HPDE6-E6E7 (cell line): ENCODE measurements around the gene PRKAG2.

ENCODE experiments used
- DNase-seq: peaks from one replicate; pipeline ENCODE4 v3.0.0; 2011; ENCODE audit warnings: missing footprints; ENCODE audit errors: extremely low spot score

PRKAG2 gene

DNA sequence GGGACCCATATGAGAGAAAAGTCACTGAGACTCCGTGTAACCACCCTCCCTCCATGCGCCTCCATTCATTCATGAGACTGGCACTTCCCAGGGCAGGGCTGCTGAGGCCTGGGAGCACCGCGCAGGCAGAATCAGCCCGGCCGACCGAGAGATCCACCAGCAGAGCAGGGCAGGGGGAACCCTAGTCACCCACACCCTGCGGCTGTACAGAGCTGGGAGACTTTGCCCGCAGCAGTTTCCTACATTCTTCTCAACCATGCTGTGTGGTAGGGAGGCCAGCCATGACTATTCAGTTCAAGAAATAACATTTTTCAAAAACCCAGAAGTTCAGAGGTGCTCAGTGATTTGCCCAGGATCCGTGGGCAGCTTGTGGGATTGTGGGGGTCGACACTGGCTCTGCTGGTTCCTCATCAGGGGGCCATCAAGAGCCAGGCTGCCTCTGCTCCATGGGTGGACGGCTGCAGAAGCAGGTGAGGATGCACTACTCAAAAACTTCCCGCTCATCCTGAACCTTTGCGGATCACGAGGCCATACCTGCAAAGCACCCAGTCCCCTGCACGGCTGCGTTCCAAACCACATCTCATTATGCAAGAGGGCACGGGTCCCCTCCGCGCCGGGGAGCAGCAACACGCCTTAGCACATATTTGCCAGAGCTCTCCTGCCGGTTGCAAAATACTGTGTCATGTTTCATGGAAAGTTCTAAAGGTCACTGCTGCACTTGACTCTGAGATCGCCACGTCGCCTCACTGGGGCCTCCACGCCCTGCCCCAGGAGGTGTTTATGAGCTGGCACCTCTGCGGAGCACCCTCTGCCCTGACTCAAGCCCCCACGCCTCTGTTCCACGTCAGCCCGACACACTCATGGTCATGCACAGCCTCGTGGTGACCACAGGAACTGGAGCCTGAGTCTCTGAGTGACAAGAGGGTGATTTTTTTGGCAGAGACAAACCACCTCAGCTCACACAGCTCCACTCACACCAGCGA is 132.0 kb downstream of the PRKAG2 start:
- peak; percentile 77 for DNase-seq

DNA sequence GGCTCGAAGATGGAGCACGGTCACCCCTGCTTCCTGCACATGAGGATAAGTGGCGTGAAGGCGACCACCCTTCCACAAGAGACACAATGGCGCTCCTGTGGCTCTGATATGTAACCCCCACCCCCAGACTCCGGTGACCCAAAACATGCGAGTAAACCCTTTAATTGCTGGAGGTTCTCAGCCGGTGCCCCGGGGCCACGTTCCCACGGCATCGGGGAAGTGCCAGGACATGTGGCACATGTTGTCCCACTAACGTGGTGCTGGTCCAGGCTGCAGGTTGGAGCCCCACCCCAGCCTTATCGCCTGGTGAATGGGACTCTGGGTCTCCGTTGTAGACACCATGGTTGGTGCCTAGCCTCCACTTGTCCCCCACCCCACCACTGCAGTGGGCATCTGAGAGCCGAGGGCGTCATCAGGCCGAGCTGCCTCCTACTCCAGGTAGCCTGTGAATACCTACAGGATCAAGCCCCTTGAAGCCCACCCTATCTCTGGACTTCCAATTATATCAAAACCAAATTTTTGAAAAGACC is 132.8 kb downstream of the PRKAG2 start:
- DNase-seq = no peak

DNA sequence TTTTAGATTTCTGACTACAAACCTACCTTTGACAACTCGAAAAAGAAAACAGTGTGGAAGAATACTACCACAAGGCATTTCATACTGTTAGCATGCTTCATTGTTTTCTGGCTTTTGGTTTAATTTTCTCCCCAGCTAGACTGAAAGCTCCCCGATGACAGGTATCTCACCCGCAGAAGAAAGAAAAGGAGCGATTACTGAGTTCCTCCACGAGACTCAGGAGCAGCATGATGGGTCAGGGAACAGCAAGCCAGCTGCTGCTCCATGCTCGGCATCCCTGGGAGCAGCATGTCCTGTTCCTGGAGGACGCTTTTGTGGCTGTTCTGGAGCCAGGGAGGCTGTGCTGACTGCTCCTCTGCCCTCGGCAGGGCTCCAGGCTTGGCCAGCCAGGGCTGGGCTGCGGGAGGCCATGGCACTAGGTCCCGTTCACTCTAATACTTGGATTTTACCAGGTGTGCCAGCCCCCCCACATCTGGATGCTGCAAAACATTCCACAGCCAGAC is 133.4 kb downstream of the PRKAG2 start:
- DNase-seq = no peak

DNA sequence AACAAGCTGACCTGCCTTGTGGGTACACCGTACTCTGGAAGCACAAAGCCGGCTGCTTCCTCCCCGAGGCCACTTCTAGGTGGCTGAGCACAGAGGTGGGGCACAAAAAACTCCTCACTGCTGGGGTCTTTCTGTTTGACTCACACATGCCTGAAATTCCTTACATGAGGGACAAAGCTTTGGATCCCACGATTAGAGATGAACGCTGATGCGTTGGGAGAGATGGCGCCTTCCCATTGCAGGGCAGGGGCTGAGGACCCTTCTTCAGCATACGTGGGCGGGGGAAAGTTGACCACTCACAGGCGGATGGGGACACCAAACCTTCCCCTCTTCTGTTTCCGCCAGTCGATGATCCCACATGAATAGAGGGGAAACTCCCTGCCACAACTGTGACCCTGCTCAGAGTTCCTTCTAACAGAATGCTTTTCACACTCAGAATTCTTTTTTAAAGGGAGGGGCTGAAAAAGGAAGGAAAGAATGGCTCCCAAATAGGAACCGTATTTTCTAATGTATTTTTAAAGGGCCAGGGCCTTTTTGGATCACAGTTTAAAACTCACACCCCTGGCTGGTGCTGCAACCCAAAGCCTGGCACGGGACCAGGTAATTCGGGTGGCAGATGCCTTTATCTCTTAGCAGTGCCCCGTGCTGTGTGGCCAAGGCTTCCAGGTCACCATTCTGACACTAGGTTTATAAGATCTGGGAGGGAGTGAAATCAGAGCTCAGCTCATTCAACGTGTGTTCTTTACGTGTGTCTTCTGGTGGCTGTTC is 134.0 kb downstream of the PRKAG2 start:
- DNase-seq = no peak

DNA sequence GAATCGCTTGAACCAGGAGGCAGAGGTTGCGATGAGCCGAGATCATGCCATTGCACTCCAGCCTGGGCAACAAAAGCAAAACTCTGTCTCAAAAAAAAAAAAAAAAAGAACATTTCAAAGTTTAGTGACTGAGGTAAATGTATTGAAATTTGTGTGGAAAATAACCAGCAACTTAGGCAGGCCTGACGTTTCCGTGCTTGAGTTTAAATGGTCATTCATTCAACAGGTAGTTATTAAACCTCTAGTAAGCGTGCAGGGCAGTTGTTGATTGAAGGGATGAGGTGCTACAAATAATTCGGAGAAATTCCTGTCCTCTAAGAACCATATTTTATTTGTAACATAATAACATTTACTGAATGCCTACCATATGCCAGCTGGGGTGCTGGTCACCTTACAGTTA is 135.3 kb downstream of the PRKAG2 start:
- DNase-seq = no peak

DNA sequence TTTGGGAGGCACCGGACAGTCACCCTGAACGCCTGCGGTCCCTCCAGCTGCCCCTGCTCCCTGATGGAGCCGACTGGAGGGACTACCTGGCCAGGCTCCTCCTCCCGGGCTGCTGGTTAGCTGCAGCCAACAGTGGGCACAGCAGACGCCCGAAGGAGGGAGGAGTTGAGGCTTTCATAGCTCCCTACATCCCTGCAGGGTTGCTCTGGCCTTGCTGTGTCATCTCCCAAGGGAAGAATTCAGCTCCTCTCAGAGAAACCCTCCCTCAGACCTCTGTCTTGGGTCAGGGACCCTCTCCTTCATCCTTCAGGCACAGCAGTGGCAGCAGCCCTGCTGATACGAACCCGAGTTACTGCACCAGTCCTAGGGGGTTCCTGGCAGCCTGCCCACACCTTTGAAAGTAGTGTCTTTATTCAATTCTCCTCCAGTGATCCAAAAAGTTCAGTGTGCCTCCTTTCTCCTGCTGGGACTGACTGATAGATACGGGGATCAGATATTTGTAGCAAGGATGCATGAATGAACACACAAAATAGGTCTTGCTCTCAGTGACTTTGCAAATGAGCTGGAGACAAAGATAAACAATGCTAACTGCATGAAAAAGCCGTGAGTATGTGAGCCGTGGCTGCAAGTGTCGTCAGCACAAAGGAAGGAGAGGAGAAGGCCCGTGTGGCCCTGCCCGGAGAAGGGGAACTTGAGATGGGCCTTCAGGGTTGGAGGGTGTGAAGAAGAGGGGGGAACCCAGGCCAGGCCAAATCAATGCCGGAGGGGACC is 136.6 kb downstream of the PRKAG2 start:
- no peak for DNase-seq

DNA sequence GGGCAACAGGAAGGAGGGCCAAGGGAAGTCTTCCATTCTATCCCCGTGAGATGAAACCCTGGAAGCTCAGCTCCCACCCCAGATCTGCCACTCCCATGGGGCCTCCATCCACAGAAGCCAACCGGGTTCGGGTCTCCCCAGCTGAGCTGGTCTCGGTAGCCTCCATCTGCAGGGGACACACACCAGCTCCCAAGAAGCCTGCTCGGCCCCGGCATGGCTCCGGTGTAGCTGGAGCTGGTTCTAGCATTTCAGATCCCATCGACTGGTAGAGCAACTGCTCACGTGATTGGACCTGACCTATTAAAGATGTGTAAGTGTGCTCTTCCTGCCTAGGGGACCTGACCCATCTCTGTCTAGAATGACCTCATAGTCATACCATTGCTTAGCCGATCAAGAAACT is 138.0 kb downstream of the PRKAG2 start:
- DNase-seq = no peak

DNA sequence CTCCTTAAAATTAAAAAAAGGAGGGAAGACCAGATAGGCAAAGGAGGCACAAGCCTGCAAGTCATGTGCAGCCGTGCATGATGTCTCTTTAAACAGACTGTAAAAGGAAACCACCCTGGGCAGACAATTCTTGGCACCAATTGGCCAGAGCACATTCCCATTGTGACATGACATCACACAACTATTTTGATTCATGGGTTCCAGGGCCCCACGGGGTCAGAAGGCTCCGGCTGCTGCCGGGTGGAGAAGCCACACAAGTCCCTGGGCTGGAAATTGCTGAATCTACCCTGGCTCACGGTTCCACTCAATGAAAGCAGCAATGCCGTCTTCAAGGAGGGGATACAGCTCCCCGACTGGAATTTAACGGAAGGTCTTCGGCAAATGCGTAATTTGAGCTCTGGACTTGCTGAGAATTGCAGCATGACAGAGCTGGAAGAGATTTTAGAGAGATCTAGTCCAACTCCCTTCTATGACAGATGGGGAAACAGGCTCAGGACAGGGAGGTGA is 140.5 kb downstream of the PRKAG2 start:
- peak; percentile 79 for DNase-seq

DNA sequence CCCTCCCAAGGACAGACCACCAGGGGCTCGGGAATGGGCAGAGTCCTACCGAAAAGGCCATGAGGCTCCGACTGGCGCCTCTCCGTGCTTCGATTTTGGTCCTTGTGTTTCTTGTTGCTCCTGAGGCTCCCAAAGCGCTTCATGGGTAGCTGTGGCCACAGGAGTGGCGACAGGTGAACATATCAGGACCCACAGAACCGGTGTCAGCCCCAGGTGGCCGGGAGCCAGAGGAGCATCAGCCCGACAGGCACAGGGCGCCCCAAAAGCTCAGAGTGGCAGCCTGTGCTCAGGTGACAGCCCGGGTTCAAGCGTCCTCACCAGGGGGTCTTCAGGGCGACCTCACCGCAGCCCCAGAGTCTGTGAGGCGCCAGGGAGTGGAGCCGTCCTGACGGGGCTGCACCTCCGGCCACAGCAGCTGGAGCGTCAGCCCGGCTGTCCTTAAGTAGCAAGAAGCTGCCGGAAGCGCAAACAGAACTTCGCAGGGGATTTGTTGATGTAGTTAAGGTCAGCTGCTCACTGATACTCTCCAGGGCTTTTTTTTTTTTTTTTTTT is 141.0 kb downstream of the PRKAG2 start:
- DNase-seq = no peak

DNA sequence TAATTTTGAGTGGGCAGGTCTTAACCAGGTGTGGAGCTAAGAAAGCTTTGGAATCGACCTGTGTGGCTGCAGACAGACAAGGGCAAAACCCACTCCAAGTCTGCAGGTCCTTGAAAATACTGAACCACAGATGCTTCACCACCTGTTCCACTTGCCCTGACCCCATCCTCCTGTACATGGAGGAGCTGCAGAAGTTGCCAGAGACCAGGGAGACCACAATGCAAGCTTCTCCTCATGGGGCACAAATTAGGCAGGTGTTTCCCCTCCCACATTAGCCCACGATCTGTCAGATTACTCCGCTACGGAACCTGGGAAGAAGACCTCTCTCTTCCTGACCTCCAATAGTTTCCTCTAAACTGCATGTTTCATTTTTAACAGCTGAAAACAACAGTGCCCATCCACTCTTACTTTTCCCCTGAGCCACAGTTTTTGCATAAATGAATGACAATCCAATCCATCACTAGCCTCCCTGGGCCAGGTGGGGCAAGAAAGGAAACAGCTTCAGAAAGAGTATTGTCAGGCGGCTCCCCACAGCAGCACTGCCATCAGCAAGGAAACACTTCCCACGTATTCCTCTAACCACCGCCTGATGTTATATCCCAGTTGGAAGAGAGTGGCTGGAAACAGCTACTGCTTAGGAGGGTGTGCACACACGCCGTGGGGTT is 141.6 kb downstream of the PRKAG2 start:
- no peak for DNase-seq

DNA sequence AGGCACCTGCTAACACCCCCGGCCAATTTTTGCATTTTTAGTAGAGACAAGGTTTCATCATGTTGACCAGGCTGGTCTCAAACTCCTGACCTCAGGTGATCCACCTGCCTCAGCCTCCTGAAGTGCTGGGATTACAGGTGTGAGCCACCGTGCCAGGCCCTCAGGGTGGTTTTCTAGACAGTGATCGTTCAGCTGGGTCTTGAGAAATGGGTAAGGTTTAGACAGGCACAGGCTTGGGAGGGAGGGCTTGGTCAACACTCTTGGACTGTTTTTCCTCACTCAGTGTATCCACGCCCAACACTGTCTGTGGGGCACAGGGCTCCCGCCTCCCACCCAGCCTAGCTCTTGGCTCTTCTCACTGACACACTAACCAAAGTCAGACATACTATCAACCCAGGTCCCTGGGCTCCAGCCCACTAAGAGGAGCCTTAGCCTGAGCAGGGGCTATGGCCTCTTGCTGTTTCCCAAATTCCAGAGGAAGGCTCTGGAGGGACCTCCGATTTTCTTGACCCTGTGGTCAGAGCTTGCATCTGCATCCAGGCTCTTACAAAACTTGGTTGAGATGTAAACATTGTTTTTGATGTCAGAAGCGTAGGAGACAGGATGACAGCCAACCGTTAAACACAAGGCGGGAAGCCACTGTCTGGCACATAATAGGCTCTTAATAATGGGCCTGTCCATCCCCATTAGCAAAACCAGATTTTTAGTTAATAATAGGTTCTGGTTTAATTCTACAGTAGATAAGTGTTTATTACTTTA is 143.9 kb downstream of the PRKAG2 start:
- DNase-seq = no peak

DNA sequence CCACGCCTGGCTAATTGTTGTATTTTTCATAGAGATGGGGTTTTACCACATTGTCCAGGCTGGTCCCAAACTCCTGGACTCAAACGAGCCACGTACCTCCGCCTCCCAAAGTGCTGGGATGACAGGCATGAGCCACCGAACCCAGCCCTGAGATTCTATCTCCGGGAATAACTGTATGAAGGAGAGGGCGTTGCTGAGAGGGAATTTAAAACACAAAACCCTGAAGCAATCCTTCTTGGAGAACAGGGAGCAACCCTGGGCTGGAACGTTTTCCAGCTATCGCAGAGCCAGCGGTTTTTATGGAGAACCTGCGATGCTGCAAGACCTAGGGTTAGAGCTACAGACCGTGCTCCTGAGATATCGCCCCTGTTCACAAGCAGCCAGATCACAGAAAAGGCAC is 144.6 kb downstream of the PRKAG2 start:
- no peak for DNase-seq

DNA sequence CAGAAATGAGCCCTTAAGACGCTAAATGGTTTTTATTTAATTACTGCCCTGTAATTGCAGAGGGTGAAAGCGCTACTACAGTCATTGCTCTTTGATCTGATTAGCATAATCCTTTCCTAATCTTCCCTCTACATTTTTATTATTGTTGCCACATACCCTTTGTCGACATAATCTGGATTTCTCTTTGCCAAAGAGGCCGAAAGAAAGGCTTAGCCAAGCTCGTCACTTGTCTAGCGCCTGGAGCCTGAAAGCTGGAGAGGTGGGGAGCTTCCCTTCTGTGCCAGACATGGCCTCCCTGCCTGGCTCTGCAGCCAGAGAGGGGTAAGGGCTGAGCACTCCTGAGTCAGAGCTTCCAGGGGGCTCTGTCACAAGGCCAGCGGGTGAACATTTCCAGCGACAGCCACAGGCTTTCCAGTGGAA is 145.9 kb downstream of the PRKAG2 start:
- no peak for DNase-seq

DNA sequence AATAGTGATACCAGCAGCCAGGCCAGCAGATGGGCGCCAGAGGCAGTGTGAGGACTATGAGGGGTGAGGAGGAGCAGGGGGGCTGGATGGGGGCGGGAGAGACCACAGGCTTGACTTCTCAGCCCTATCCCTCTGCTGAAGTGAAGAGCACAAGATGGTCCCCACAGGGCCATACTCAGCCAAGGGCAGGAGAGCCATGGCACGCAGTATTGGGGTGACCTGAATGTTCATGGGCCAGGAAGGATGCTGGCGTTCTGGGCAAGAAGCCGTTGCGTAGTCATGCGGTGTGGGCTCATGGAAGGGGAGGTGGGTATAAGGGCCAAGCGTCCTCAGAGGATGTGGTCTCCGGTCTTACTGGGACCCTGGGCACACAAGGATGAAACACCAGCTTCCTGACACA is 146.3 kb downstream of the PRKAG2 start:
- DNase-seq = no peak

DNA sequence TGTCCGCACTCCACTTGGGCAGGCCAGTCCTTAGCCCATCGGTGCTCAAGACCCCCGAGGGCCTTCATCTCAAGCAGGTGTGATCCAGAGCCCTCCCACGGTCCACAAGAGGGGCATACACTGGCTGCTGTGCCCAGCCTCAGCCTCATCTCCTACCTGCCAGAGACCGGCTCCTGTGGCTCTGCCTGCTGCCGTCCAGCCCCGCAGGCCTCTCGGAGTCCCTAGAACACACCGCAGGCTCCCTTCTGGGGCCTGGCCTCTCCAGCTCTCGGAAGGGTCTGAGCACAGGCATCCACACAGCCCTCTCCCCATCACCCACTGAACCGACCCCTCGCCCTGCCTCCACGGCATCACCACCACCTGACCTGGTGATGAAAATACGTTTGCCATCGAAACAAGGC is 147.4 kb downstream of the PRKAG2 start:
- no peak for DNase-seq

DNA sequence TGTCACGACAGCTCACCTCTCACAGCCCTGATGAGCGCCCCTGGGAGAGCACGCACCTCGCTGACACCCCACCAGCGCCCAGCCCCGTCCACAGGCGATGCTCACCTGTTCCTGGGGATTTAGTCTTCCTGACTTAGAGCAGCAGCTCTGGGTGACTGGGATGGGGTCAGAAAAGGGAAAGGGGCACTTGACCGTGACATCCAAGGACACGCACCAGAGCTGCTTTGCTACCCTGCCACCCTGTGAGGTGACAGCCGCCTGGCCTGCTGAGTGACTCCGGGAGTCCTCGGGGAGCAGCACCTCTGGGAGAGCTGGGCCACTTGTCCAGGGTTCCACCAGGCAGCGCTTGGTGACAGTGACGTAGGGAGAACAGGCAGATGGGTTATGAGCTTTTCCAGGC is 148.2 kb downstream of the PRKAG2 start:
- DNase-seq = no peak

DNA sequence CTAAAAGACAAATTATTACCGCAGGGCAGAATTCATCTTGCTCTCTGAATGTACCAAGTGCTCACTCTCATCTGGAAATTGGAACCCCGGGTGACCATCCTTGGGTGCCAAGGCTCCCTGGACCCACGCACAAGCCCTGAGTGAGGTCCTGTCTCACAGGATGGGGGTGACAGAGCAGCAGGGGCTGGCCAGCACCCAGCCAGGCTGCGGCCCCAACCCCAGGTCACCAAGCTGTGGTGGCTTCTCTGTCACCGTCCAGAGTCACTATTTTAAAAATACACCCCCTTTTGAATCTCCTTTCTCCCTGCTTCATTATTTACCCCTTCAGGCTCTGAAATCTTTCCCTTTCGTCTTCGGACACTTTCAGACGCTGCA is 148.6 kb downstream of the PRKAG2 start:
- DNase-seq = no peak

DNA sequence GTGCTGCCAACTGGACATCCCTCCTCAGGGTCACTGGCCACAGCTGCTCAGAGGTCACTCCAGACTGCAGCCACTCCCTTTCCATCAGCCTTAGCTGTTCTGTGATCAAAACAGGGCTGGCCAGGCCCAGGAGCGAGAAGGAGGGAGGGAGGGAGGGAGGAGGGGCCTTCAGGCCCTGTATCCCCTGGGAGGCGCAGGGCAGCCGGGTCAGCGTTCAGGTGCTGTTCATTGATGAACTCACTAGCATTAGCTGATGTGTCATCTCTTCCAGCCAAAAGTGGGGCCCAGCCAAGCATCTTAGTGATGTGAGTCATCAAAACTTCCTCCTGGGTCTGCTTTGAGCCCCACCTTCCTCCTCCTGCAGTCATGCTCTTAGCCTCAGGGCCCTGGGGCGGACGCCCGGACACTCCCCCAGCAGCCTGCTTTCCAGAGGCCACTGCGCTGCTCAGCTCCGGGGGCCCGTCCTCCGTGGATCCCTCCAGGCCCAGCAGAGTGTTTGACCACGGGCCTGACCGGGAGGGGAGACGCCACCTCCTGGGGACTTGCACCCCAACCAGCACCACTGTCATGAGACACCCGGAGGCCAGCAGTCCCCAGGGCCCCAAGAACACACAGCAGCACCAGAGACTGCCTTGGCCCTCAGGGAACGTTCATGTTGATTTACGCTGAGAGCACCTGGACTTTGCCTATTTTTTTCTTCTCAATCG is 149.2 kb downstream of the PRKAG2 start:
- DNase-seq = peak; percentile 99
